ENCODE results near the gene KDM4B.

DNA sequence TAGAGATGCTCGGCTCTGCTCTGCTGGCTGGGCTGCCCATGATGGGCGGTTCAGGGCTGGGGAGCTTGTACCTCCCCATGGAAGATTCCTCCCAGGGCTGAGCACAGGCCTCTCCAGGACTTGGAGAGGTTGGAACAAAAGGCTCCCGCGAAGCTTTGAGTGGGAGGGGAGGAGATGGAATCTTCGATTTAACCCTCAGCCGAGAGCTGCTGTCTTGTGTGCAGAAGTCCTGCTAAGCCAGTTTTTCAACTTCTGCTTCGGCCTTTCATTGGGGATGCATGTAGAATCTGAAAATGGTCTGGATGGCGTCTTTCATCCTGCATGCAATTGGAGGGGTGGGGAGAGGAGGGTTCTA is 163.3 kb downstream of the KDM4B start:
- TF ChIP-seq, protein P1, sequence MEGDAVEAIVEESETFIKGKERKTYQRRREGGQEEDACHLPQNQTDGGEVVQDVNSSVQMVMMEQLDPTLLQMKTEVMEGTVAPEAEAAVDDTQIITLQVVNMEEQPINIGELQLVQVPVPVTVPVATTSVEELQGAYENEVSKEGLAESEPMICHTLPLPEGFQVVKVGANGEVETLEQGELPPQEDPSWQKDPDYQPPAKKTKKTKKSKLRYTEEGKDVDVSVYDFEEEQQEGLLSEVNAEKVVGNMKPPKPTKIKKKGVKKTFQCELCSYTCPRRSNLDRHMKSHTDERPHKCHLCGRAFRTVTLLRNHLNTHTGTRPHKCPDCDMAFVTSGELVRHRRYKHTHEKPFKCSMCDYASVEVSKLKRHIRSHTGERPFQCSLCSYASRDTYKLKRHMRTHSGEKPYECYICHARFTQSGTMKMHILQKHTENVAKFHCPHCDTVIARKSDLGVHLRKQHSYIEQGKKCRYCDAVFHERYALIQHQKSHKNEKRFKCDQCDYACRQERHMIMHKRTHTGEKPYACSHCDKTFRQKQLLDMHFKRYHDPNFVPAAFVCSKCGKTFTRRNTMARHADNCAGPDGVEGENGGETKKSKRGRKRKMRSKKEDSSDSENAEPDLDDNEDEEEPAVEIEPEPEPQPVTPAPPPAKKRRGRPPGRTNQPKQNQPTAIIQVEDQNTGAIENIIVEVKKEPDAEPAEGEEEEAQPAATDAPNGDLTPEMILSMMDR (IDR thresholded peaks at IDR 0.05 in 2 of 3, conservative IDR thresholded peaks at IDR 0.05 in 1 of 3; ENCODE audit: borderline replicate concordance in 1 of 3, insufficient read depth in 1 of 3, low read depth in 2 of 3, low read length in 2 of 3): no peak
- TF ChIP-seq POLR2A (IDR thresholded peaks at IDR 0.05; ENCODE audit: borderline replicate concordance, extremely low read depth, insufficient read depth, insufficient read length): no peak
- no peak for TF ChIP-seq EZH2 (IDR thresholded peaks at IDR 0.05)
- TF ChIP-seq, protein P2, sequence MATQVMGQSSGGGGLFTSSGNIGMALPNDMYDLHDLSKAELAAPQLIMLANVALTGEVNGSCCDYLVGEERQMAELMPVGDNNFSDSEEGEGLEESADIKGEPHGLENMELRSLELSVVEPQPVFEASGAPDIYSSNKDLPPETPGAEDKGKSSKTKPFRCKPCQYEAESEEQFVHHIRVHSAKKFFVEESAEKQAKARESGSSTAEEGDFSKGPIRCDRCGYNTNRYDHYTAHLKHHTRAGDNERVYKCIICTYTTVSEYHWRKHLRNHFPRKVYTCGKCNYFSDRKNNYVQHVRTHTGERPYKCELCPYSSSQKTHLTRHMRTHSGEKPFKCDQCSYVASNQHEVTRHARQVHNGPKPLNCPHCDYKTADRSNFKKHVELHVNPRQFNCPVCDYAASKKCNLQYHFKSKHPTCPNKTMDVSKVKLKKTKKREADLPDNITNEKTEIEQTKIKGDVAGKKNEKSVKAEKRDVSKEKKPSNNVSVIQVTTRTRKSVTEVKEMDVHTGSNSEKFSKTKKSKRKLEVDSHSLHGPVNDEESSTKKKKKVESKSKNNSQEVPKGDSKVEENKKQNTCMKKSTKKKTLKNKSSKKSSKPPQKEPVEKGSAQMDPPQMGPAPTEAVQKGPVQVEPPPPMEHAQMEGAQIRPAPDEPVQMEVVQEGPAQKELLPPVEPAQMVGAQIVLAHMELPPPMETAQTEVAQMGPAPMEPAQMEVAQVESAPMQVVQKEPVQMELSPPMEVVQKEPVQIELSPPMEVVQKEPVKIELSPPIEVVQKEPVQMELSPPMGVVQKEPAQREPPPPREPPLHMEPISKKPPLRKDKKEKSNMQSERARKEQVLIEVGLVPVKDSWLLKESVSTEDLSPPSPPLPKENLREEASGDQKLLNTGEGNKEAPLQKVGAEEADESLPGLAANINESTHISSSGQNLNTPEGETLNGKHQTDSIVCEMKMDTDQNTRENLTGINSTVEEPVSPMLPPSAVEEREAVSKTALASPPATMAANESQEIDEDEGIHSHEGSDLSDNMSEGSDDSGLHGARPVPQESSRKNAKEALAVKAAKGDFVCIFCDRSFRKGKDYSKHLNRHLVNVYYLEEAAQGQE (IDR thresholded peaks at IDR 0.05; ENCODE audit: low read depth): no peak
- TF ChIP-seq, protein P3, sequence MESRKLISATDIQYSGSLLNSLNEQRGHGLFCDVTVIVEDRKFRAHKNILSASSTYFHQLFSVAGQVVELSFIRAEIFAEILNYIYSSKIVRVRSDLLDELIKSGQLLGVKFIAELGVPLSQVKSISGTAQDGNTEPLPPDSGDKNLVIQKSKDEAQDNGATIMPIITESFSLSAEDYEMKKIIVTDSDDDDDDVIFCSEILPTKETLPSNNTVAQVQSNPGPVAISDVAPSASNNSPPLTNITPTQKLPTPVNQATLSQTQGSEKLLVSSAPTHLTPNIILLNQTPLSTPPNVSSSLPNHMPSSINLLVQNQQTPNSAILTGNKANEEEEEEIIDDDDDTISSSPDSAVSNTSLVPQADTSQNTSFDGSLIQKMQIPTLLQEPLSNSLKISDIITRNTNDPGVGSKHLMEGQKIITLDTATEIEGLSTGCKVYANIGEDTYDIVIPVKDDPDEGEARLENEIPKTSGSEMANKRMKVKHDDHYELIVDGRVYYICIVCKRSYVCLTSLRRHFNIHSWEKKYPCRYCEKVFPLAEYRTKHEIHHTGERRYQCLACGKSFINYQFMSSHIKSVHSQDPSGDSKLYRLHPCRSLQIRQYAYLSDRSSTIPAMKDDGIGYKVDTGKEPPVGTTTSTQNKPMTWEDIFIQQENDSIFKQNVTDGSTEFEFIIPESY (IDR thresholded peaks at IDR 0.05; ENCODE audit: extremely low read depth, insufficient replicate concordance, low read length): no peak
- no peak for TF ChIP-seq CEBPB (IDR thresholded peaks at IDR 0.05; ENCODE audit: low read depth)

Data from HCT116 (cell line).